ENCODE measurements around the gene TTC34.

TTC34 gene

GRCh38 chr1:2812939-2813653, 11.6 kb upstream of the TTC34 start:
- DNase-seq (ENCODE audit: low read depth in 3 of 3) = no peak

- DNase-seq (ENCODE audit: low read depth in 3 of 3) = no peak
Observed at GRCh38 chr1:2812136-2812535, 10.6 kb upstream of the TTC34 start.

GRCh38 chr1:2811533-2811918, 10.0 kb upstream of the TTC34 start:
- no peak for DNase-seq (ENCODE audit: low read depth in 3 of 3)

- DNase-seq (ENCODE audit: low read depth in 3 of 3) = no peak
Observed at GRCh38 chr1:2810899-2811532, 9.5 kb upstream of the TTC34 start.

- DNase-seq (ENCODE audit: low read depth in 3 of 3) = no peak
Observed at GRCh38 chr1:2810281-2810680, 8.8 kb upstream of the TTC34 start.

- DNase-seq (ENCODE audit: low read depth in 3 of 3) = no peak
Observed at GRCh38 chr1:2809656-2810055, 8.2 kb upstream of the TTC34 start.

- DNase-seq (ENCODE audit: low read depth in 3 of 3) = no peak
Observed at GRCh38 chr1:2808831-2809605, 7.5 kb upstream of the TTC34 start.

GRCh38 chr1:2808386-2808705, 6.9 kb upstream of the TTC34 start:
- no peak for DNase-seq (ENCODE audit: low read depth in 3 of 3)

GRCh38 chr1:2807678-2808385, 6.3 kb upstream of the TTC34 start:
- DNase-seq (ENCODE audit: low read depth in 3 of 3) = no peak

GRCh38 chr1:2807036-2807435, 5.5 kb upstream of the TTC34 start:
- DNase-seq (ENCODE audit: low read depth in 3 of 3) = no peak

- no peak for DNase-seq (ENCODE audit: low read depth in 3 of 3)
Observed at GRCh38 chr1:2806591-2806990, 5.1 kb upstream of the TTC34 start.

- DNase-seq (ENCODE audit: low read depth in 3 of 3) = no peak
Observed at GRCh38 chr1:2805801-2806430, 4.4 kb upstream of the TTC34 start.

GRCh38 chr1:2804628-2805351, 3.3 kb upstream of the TTC34 start:
- no peak for DNase-seq (ENCODE audit: low read depth in 3 of 3)

GRCh38 chr1:2803931-2804627, 2.6 kb upstream of the TTC34 start:
- no peak for DNase-seq (ENCODE audit: low read depth in 3 of 3)

- no peak for DNase-seq (ENCODE audit: low read depth in 3 of 3)
Observed at GRCh38 chr1:2803086-2803930, 1.8 kb upstream of the TTC34 start.

GRCh38 chr1:2802421-2802961, 998 bp upstream of the TTC34 start:
- no peak for DNase-seq (ENCODE audit: low read depth in 3 of 3)

- no peak for DNase-seq (ENCODE audit: low read depth in 3 of 3)
Observed at GRCh38 chr1:2801046-2801445, 447 bp downstream of the TTC34 start.

GRCh38 chr1:2800664-2801045, 838 bp downstream of the TTC34 start:
- no peak for DNase-seq (ENCODE audit: low read depth in 3 of 3)
